Sigmoid colon (tissue), 7 donors: ENCODE data around the gene TOR2A. TPM values are rescaled to one million over a fixed set of nuclear protein-coding genes. Genes with fewer than 3 reads are reported as not detected.

Source experiments
- DNase-seq: peaks from one replicate; pipeline ENCODE4 v3.0.0-alpha.2; 2019
- H3K27ac ChIP-seq, 4 donors: fragments of 200-600 bp; sonication (generic); one replicate each; pipeline ENCODE4 v1.5.1; 2016 to 2019; ENCODE audit warnings: mild to moderate bottlenecking in 1 of 4
- H3K27me3 ChIP-seq, 3 donors: fragments of 200-600 bp; sonication (generic); one replicate each; pipeline ENCODE4 v1.5.1; 2019; ENCODE audit warnings: mild to moderate bottlenecking in 1 of 3
- H3K36me3 ChIP-seq, 4 donors: fragments of 200-600 bp; sonication (generic); one replicate each; pipeline ENCODE4 v1.5.1; 2016 to 2019
- H3K4me1 ChIP-seq, 4 donors: fragments of 200-600 bp; sonication (generic); one replicate each; pipeline ENCODE4 v1.5.1; 2017 to 2019
- H3K4me3 ChIP-seq, 4 donors: fragments of 200-600 bp; sonication (generic); one replicate each; pipeline ENCODE4 v1.5.1; 2017 to 2019; ENCODE audit warnings: mild to moderate bottlenecking in 2 of 4, moderate library complexity in 1 of 4
- H3K9me3 ChIP-seq, 4 donors: fragments of 200-600 bp in 3 of 4; sonication (generic) in 3 of 4; one replicate each; pipeline versions ENCODE4 v1.5.1 to v1.6.1; 2013 to 2019
- EP300 ChIP-seq, 4 donors: sonication (generic); formaldehyde crosslinking; IDR thresholded peaks; one replicate each; pipeline ENCODE4 v1.6.1; 2017; ENCODE audit warnings: antibody characterized with exemption in 4 of 4
- POLR2A ChIP-seq, 2 donors: fragments of 450-650 bp; IDR thresholded peaks; one replicate each; pipeline ENCODE4 v1.6.1; 2016; ENCODE audit warnings: antibody characterized with exemption in 2 of 2, mild to moderate bottlenecking in 2 of 2, moderate library complexity in 2 of 2
- POLR2AphosphoS5 ChIP-seq, 4 donors: sonication (generic); formaldehyde crosslinking; IDR thresholded peaks; one replicate each; pipeline ENCODE4 v1.6.1; 2017; ENCODE audit warnings: antibody characterized with exemption in 4 of 4
- WGBS, 2 donors: extraction: QIAGEN DNeasy Blood & Tissue Kit; methylation state at CpG; one replicate each; pipeline ENCODE4 v1.1.7; 2013; 5-methylcytosine and 5-hydroxymethylcytosine counted together
- intact Hi-C: fragments of 100-400 bp; cut with DNase I; formaldehyde crosslinking; loops from one replicate; pipeline ENCODE4 v1.15.1; 2023
- polyA plus RNA-seq, 3 donors: library from polyadenylated mRNA; stranded (reverse); fragments of 200-250 nt; gene quantifications; one replicate each; pipeline ENCODE4 v1.2.3, GENCODE V29; 2013
- total RNA-seq, 4 donors: library from RNA; depleted of rRNA; stranded (reverse); fragments of >200 nt; gene quantifications; one replicate each; pipeline ENCODE4 v1.1.0, GENCODE V29; 2016
- TF ChIP-seq, protein P1 (sequence below), 4 experiments: fragments of 450-650 bp in 3 of 4; fragments of 200-600 bp in 1 of 4; IDR thresholded peaks; one replicate each; pipeline ENCODE4 v1.5.1; 2016 to 2019; ENCODE audit warnings: antibody characterized with exemption in 4 of 4, mild to moderate bottlenecking in 3 of 4, moderate library complexity in 2 of 4
- donor health status: healthy with polysubstance abuse.
- donor health status: Bipolar disorder and iron deficiency.
- donor health status: healthy.

The TOR2A gene
- total and polyA plus RNA-seq, 7 donors = 6.1 to 26.4 (median 10.4) TPM

DNA sequence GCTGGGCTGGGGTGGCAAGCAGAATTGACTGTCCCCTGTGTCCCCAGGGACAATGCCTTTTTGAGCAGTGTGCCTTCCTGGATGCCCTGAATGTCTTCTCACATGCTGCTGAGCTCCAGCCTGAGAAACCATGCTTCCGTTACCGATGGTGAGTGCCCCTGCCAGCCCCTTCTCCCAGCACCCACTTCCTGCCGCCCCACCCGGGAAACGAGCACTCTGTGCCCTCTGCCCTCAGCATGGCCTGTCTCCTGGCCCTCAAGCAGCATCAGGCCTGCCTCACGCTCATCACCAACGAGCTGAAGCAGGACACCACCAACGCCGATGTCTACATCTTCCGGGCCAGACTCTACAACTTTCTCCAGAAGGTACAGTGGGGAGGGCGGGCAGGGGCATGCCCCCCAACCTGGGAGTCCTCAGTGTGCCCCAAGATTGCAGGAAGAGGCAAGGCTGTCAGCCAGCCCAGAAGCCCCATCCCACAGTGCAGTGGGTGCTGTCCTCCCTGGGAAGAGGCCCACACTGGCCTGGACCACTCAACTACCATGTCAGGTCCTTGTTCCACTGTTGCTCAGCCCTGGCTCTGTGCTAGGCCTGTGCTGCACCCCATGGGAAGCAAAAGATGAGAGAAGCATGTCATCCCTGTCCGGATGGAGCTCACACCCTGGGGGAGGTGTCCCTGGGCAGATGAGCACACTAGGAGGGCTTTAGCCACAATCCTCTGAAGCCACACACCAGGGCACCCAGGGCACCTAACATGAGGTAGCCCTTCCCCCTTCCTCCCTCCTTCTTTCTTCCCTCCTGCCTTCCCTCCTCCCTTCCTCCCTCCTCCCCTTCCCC, 14.8 kb downstream of the TOR2A start:
- Histone ChIP-seq H3K4me3 (no peak overlapping the region), H3K4me1 (peaks cover 0 to 19% (median 15%) of the 10 kb centered on the region in 4 donors), H3K27ac (no peak overlapping the region), H3K9me3 (no peaks in the 10 kb centered on the region), H3K36me3 (no peaks in the 10 kb centered on the region), H3K27me3 (peaks cover 0 to 6% (median 0%) of the 10 kb centered on the region in 3 donors)
- DNase-seq = no peak
- 79 to 82% methylated on average over 12 of the region's 12 CpGs for WGBS, 2 donors
- TF ChIP-seq, protein P1, sequence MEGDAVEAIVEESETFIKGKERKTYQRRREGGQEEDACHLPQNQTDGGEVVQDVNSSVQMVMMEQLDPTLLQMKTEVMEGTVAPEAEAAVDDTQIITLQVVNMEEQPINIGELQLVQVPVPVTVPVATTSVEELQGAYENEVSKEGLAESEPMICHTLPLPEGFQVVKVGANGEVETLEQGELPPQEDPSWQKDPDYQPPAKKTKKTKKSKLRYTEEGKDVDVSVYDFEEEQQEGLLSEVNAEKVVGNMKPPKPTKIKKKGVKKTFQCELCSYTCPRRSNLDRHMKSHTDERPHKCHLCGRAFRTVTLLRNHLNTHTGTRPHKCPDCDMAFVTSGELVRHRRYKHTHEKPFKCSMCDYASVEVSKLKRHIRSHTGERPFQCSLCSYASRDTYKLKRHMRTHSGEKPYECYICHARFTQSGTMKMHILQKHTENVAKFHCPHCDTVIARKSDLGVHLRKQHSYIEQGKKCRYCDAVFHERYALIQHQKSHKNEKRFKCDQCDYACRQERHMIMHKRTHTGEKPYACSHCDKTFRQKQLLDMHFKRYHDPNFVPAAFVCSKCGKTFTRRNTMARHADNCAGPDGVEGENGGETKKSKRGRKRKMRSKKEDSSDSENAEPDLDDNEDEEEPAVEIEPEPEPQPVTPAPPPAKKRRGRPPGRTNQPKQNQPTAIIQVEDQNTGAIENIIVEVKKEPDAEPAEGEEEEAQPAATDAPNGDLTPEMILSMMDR (IDR thresholded peaks at IDR 0.05) = no peak
- TF ChIP-seq POLR2AphosphoS5 (IDR thresholded peaks at IDR 0.05) = no peak
- intact Hi-C loops = no loop called here

DNA sequence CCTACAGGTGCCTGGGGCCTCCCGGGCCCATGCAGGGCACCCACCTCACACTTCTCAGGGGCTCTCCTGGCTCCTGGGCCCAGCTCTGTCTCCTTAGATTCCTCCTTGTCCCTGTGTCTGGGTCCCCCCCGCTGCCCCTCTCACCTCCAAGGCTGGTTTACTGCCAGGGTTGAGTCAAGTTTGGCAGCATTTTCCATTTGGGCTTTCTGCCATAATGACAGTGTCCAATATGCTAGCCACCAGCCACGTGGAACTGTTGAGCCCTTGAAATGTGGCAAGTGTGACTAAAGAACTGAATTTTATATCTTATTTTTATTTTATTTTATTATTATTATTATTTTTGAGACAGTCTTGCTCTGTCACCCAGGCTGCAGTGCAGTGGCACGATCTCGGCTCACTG, 17.3 kb downstream of the TOR2A start:
- Histone ChIP-seq H3K36me3 (no peaks in the 10 kb centered on the region), H3K4me1 (peaks cover 0 to 23% (median 20%) of the 10 kb centered on the region in 4 donors), H3K9me3 (no peaks in the 10 kb centered on the region), H3K4me3 (no peak overlapping the region), H3K27ac (no peak overlapping the region), H3K27me3 (no peaks in the 10 kb centered on the region)
- no peak for DNase-seq
- intact Hi-C loops = loop anchor here (5.0 kb wide), 2 partner anchors 105 to 130 kb away; partner anchors contain the start of gene STXBP1
- no peak for TF ChIP-seq POLR2AphosphoS5 (IDR thresholded peaks at IDR 0.05)
- TF ChIP-seq POLR2A (IDR thresholded peaks at IDR 0.05) = no peak
- WGBS, 2 donors = 84 to 91% methylated on average over 5 of the region's 5 CpGs

DNA sequence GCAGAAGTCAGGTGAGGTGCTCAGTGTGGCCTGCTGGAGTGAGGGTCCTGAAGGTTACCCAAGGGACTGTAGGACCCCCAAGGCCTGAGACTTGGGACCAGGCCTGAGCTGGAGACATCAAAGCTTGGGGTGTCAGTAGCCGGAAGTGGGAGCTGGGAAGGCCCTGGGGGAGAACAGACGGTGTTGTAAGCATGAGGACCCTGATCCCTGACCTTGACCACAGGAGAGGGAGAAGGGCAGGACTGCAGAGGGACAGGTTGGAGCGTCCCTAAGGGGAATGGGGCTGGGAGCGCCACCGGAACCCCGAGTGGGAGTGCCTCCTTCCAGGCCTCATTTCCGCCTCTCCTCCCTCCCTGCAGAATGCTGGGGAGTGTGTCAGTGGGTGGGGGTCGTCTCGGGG, 18.7 kb downstream of the TOR2A start:
- Histone ChIP-seq H3K4me3 (peak overlapping the region; percentile 62 to 77 (median 72)), H3K36me3 (no peaks in the 10 kb centered on the region), H3K9me3 (no peaks in the 10 kb centered on the region), H3K4me1 (peaks cover 0 to 23% (median 20%) of the 10 kb centered on the region in 4 donors), H3K27ac (peak overlapping the region; percentile 81 to 90 (median 84)), H3K27me3 (no peaks in the 10 kb centered on the region)
- intact Hi-C loops = loop anchor here (5.0 kb wide), 2 partner anchors 104 to 129 kb away; partner anchors contain the start of gene STXBP1
- WGBS, 2 donors = 76 to 85% methylated on average over 9 of the region's 9 CpGs
- DNase-seq = no peak
- TF ChIP-seq, protein P1 (IDR thresholded peaks at IDR 0.05) = no peak
- no peak for TF ChIP-seq POLR2AphosphoS5 (IDR thresholded peaks at IDR 0.05)
- TF ChIP-seq EP300 (IDR thresholded peaks at IDR 0.05) = no peak
- no peak for TF ChIP-seq POLR2A (IDR thresholded peaks at IDR 0.05)

DNA sequence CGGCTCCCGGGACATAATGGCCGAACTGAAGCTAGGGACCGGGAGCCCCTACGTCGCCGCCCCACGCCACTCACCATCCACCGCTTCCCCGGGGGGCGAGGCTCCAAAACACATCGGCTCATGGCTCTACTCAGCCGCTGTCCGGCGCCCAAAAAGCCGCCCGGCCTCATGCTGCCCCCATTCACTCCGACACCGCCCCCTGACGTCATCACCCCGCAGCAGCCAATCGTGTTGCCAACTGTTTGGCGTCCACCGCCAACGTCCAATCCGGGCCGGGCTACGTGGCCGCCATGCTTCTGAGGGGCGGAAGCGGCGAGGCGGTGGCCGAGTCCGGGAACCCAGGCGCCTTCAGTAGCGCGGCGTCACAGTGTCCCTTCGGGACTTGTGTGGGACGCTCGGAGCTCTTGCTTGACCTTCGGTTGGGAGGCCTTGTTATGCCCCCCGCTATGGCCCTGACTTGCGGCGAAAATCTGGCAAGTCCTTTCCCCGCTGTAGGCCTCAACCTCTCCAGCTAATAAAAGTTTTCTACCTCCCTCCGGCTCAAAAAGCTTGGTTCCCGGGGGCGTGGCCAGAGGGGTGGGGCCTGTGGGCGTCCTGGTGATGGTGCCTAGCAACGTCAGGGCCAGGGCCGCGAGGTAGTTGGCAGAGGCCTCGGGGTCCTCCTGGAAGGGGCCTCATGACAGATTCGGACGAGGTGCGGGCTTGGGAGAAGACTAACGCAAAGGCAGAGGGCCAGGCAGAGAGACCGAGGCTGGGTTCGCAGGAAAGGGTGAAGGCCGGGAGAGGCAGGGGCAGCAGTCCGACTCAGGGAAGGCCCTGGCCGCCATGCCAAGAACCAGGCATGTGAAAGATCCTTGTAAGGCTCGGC, 19.4 kb downstream of the TOR2A start, which contains the start of the genes PTRH1 and TTC16:
Gene PTRH1 (minus strand): TSS at position 194 of the 868 bp plus-strand sequence. CDS start 24 bp downstream, at position 170.
Gene TTC16 (plus strand): TSS at position 610 of the 868 bp plus-strand sequence. CDS start 67 bp downstream, at position 677.
- no peaks in the 10 kb centered on the region for H3K9me3 ChIP-seq
- H3K4me3 ChIP-seq = peak within 1 kb of the TSS; percentile 62 to 77 (median 72)
- H3K27ac ChIP-seq = peak within 1 kb of the TSS; percentile 81 to 90 (median 84)
- WGBS, 2 donors = 5 to 6% methylated on average over 65 of the region's 65 CpGs
- TF ChIP-seq POLR2A (IDR thresholded peaks at IDR 0.05) (peak; percentile 16 to 30), EP300 (IDR thresholded peaks at IDR 0.05) (no peak), POLR2AphosphoS5 (IDR thresholded peaks at IDR 0.05) (peak in 3 of 4 donors; percentile 68 to 84 (median 71))
- TF ChIP-seq, protein P1 (IDR thresholded peaks at IDR 0.05) = no peak
- no peaks in the 10 kb centered on the region for H3K36me3 ChIP-seq
- peaks cover 0 to 23% (median 20%) of the 10 kb centered on the region in 4 donors for H3K4me1 ChIP-seq
- H3K27me3 ChIP-seq = no peaks in the 10 kb centered on the region
- intact Hi-C loops = loop anchor here (5.0 kb wide), 2 partner anchors 103 to 128 kb away; partner anchors contain the start of gene STXBP1
- peak; percentile 99 for DNase-seq
